H9 (cell line): ENCODE data around the gene SERPINH1. TPM values are rescaled to one million over a fixed set of nuclear protein-coding genes. Genes with fewer than 3 reads are reported as not detected.

Experiments
- DNase-seq: peaks from one replicate; pipeline ENCODE4 v3.0.0-alpha.2; 2017
- H2AFZ ChIP-seq: one replicate; pipeline ENCODE4 v1.6.1; 2013; ENCODE audit warnings: mild to moderate bottlenecking, low read length, control low read depth, moderate library complexity
- H2AK5ac ChIP-seq: 2 replicates; pipeline ENCODE4 v1.6.1; 2013; ENCODE audit warnings: low read length, control low read depth, mixed read lengths; ENCODE audit not compliant: insufficient read length
- H2BK120ac ChIP-seq: one replicate; pipeline ENCODE4 v1.6.1; 2013; ENCODE audit warnings: low read depth, mild to moderate bottlenecking, low read length, control low read depth, inconsistent platforms; ENCODE audit not compliant: poor library complexity, severe bottlenecking
- H2BK12ac ChIP-seq: 2 replicates; pipeline ENCODE4 v1.6.1; 2013; ENCODE audit warnings: low read length, control low read depth, mixed read lengths, low read depth; ENCODE audit not compliant: insufficient read length
- H2BK15ac ChIP-seq: 2 replicates; pipeline ENCODE4 v1.6.1; 2013; ENCODE audit warnings: low read depth, low read length, control low read depth
- H2BK20ac ChIP-seq: one replicate; pipeline ENCODE4 v1.6.1; 2013; ENCODE audit warnings: low read depth, mild to moderate bottlenecking, low read length, control low read depth, inconsistent platforms; ENCODE audit not compliant: poor library complexity, severe bottlenecking
- H2BK5ac ChIP-seq: 2 replicates; pipeline ENCODE4 v1.6.1; 2013; ENCODE audit warnings: low read length, control low read depth, mixed read lengths; ENCODE audit not compliant: insufficient read length
- H3K14ac ChIP-seq: 2 replicates; pipeline ENCODE4 v1.6.1; 2013; ENCODE audit warnings: low read length, control low read depth; ENCODE audit not compliant: insufficient read depth
- H3K18ac ChIP-seq: 2 replicates; pipeline ENCODE4 v1.6.1; 2013; ENCODE audit warnings: low read depth, mild to moderate bottlenecking, mixed read lengths, low read length, control low read depth; ENCODE audit not compliant: insufficient read length
- H3K23ac ChIP-seq: 2 replicates; pipeline ENCODE4 v1.6.1; 2013; ENCODE audit warnings: low read length, control low read depth, mixed read lengths, low read depth; ENCODE audit not compliant: insufficient read length
- H3K23me2 ChIP-seq: 2 replicates; pipeline ENCODE4 v1.6.1; 2013; ENCODE audit warnings: low read depth, mild to moderate bottlenecking, mixed read lengths, low read length, control low read depth; ENCODE audit not compliant: insufficient read length, poor library complexity, severe bottlenecking
- H3K27ac ChIP-seq: 2 replicates; pipeline ENCODE4 v1.5.1; 2013; ENCODE audit warnings: low read length, control low read depth, mixed read lengths, low read depth; ENCODE audit not compliant: insufficient read length
- H3K27me3 ChIP-seq: 2 replicates; pipeline ENCODE4 v1.6.1; 2013; ENCODE audit warnings: low read length, control low read depth, inconsistent platforms; ENCODE audit not compliant: insufficient read depth
- H3K4ac ChIP-seq: 2 replicates; pipeline ENCODE4 v1.6.1; 2013; ENCODE audit warnings: low read depth, mild to moderate bottlenecking, control low read depth, inconsistent platforms, low read length, moderate library complexity
- H3K4me1 ChIP-seq: 2 replicates; pipeline ENCODE4 v1.6.1; 2013; ENCODE audit warnings: low read length, control low read depth, inconsistent platforms; ENCODE audit not compliant: insufficient read depth
- H3K4me2 ChIP-seq: 2 replicates; pipeline ENCODE4 v1.6.1; 2013; ENCODE audit warnings: low read length, control low read depth, mixed read lengths; ENCODE audit not compliant: insufficient read length, insufficient read depth
- H3K56ac ChIP-seq: 2 replicates; pipeline ENCODE4 v1.6.1; 2013; ENCODE audit warnings: low read depth, mild to moderate bottlenecking, mixed read lengths, low read length, control low read depth; ENCODE audit not compliant: insufficient read length
- H3K79me1 ChIP-seq: 2 replicates; pipeline ENCODE4 v1.6.1; 2013; ENCODE audit warnings: low read depth, mild to moderate bottlenecking, moderate library complexity, low read length, control low read depth, inconsistent platforms; ENCODE audit not compliant: insufficient read depth, poor library complexity, severe bottlenecking
- H3K79me2 ChIP-seq: 2 replicates; pipeline ENCODE4 v1.6.1; 2013; ENCODE audit warnings: low read length, control low read depth, inconsistent platforms; ENCODE audit not compliant: insufficient read depth
- H3K9ac ChIP-seq: 2 replicates; pipeline ENCODE4 v1.6.1; 2013; ENCODE audit warnings: low read length, control low read depth, mixed read lengths; ENCODE audit not compliant: insufficient read length; ENCODE audit errors: extremely low read depth
- H3K9me3 ChIP-seq: one replicate; pipeline ENCODE4 v1.6.1; 2013; ENCODE audit warnings: low read depth, low read length, inconsistent platforms; ENCODE audit not compliant: control insufficient read depth
- H3T11ph ChIP-seq: one replicate; pipeline ENCODE4 v1.6.1; 2013; ENCODE audit warnings: mild to moderate bottlenecking, low read length, control low read depth, inconsistent platforms
- H4K20me1 ChIP-seq: one replicate; pipeline ENCODE4 v1.6.1; 2013; ENCODE audit not compliant: control insufficient read depth, insufficient read length, insufficient read depth
- H4K5ac ChIP-seq: 2 replicates; pipeline ENCODE4 v1.6.1; 2013; ENCODE audit warnings: low read depth, mild to moderate bottlenecking, mixed read lengths, low read length, control low read depth; ENCODE audit not compliant: insufficient read length
- H4K8ac ChIP-seq: replicated peaks from 2 replicates; pipeline ENCODE4 v1.6.1; 2013; ENCODE audit warnings: low read length, control low read depth, mixed read lengths, low read depth; ENCODE audit not compliant: insufficient read length
- H4K91ac ChIP-seq: 2 replicates; pipeline ENCODE4 v1.6.1; 2013; ENCODE audit warnings: low read depth, mild to moderate bottlenecking, moderate library complexity, mixed read lengths, low read length, control low read depth; ENCODE audit not compliant: insufficient read length
- H3K27ac Mint-ChIP-seq, 3 experiments: 2 replicates in 2 of 3; 3 replicates in 1 of 3; pipeline ENCODE4 v1.8.0; 2020 to 2021; ENCODE audit warnings: mixed read lengths in 3 of 3, mild to moderate bottlenecking in 1 of 3, moderate library complexity in 1 of 3
- H3K27me3 Mint-ChIP-seq: 2 replicates; pipeline ENCODE4 v1.8.0; 2021; ENCODE audit warnings: low read depth, mild to moderate bottlenecking, moderate library complexity, mixed read lengths
- H3K36me3 Mint-ChIP-seq, 3 experiments: 2 replicates in 2 of 3; 3 replicates in 1 of 3; pipeline ENCODE4 v1.8.0; 2020 to 2021; ENCODE audit warnings: low read depth in 3 of 3, mixed read lengths in 3 of 3; ENCODE audit not compliant: insufficient read depth in 1 of 3
- H3K4me1 Mint-ChIP-seq, 2 experiments: 2 replicates each; pipeline ENCODE4 v1.8.0; 2020; ENCODE audit warnings: mixed read lengths in 2 of 2
- H3K4me3 Mint-ChIP-seq, 2 experiments: 2 replicates in 1 of 2; 3 replicates in 1 of 2; pipeline ENCODE4 v1.8.0; 2020 to 2021; ENCODE audit warnings: mild to moderate bottlenecking in 2 of 2, mixed read lengths in 2 of 2, moderate library complexity in 1 of 2
- H3K9me3 Mint-ChIP-seq, 2 experiments: 2 replicates in 1 of 2; 3 replicates in 1 of 2; pipeline ENCODE4 v1.8.0; 2020; ENCODE audit warnings: mild to moderate bottlenecking in 2 of 2, mixed read lengths in 2 of 2, moderate library complexity in 1 of 2
- WGBS: extraction: QIAGEN DNeasy Blood & Tissue Kit; methylation state at CpG from one replicate; pipeline ENCODE4 v1.1.7; 2013; ENCODE audit warnings: missing lambda C conversion rate, low lambda C conversion rate, mixed read lengths; ENCODE audit not compliant: insufficient read length; ENCODE audit errors: extremely low coverage; 5-methylcytosine and 5-hydroxymethylcytosine counted together
- total RNA-seq: library from RNA; stranded (reverse); gene quantifications from 2 replicates; pipeline ENCODE4 v1.2.1, GENCODE V29; 2021
- TF ChIP-seq, protein P1 (sequence below): fragments of 200-600 bp; sonication (generic); conservative IDR thresholded peaks from 3 replicates; pipeline ENCODE4 v1.8.0; 2021; ENCODE audit warnings: antibody characterized with exemption, mild to moderate bottlenecking

The SERPINH1 gene
- total RNA-seq, 1 experiment from 2014 or later: 253 TPM

DNA sequence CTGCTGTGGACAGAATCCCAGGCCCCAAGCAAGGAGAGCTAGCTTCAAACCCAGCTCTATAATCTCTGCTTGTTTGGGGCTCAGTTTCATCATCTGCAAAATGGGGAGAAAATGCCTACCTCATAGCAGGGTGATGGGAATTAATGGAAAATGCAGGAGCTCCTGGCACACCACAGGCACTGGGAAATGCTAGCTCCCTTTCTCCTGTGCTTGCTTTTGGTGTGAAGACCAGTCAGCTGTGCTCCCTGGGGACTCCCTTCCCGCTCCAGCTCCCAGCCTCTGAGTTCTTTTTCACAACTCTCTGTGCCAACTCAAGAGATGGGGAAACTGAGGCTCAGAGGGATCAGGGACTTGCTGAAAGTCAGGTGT, 8.2 kb upstream of the SERPINH1 start:
- no peaks in the 10 kb centered on the region for H4K20me1 ChIP-seq
- no peak overlapping the region for H2AK5ac ChIP-seq
- no peak overlapping the region for H4K91ac ChIP-seq
- Mint-ChIP-seq H3K9me3 (peaks cover 0 to 3% of the 10 kb centered on the region in 2 experiments; a peak in 2 of 5 replicates), H3K4me3 (no peak overlapping the region), H3K27ac (peak overlapping the region; percentile 93 to 97 (median 94); a peak in 5 of 7 replicates), H3K36me3 (peaks cover 0 to 4% (median 0%) of the 10 kb centered on the region in 3 experiments; a peak in 1 of 7 replicates), H3K27me3 (peaks cover 5% of the 10 kb centered on the region), H3K4me1 (peaks cover 14 to 44% of the 10 kb centered on the region in 2 experiments)
- TF ChIP-seq, protein P1, sequence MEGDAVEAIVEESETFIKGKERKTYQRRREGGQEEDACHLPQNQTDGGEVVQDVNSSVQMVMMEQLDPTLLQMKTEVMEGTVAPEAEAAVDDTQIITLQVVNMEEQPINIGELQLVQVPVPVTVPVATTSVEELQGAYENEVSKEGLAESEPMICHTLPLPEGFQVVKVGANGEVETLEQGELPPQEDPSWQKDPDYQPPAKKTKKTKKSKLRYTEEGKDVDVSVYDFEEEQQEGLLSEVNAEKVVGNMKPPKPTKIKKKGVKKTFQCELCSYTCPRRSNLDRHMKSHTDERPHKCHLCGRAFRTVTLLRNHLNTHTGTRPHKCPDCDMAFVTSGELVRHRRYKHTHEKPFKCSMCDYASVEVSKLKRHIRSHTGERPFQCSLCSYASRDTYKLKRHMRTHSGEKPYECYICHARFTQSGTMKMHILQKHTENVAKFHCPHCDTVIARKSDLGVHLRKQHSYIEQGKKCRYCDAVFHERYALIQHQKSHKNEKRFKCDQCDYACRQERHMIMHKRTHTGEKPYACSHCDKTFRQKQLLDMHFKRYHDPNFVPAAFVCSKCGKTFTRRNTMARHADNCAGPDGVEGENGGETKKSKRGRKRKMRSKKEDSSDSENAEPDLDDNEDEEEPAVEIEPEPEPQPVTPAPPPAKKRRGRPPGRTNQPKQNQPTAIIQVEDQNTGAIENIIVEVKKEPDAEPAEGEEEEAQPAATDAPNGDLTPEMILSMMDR: no peak
- no peak overlapping the region for H2BK5ac ChIP-seq
- no peaks in the 10 kb centered on the region for H3K23me2 ChIP-seq
- H3K79me1 ChIP-seq: no peaks in the 10 kb centered on the region
- H3K4me1 ChIP-seq: no peaks in the 10 kb centered on the region; the same call in 1 of the 2 replicates
- H3K27ac ChIP-seq: no peak overlapping the region
- no peaks in the 10 kb centered on the region for H3K79me2 ChIP-seq
- H4K5ac ChIP-seq: no peak overlapping the region
- no peak overlapping the region for H3K4me2 ChIP-seq
- H3K4ac ChIP-seq: no peak overlapping the region; the same call in 1 of the 2 replicates
- H3T11ph ChIP-seq: no peak overlapping the region
- H3K56ac ChIP-seq: no peak overlapping the region
- no peak overlapping the region for H2BK20ac ChIP-seq
- no peak for DNase-seq
- no peak overlapping the region for H3K23ac ChIP-seq
- H2AFZ ChIP-seq: no peak overlapping the region
- no peaks in the 10 kb centered on the region for H3K9me3 ChIP-seq
- no peak overlapping the region for H2BK12ac ChIP-seq
- no peak overlapping the region for H2BK15ac ChIP-seq
- H3K27me3 ChIP-seq: no peaks in the 10 kb centered on the region
- H2BK120ac ChIP-seq: no peak overlapping the region
- H3K9ac ChIP-seq: no peak overlapping the region
- peak overlapping the region; percentile 27 for H3K18ac ChIP-seq
- H4K8ac ChIP-seq: no peak overlapping the region
- no CpG with 5 or more reads among the region's 1 CpG for WGBS
- H3K14ac ChIP-seq: no peak overlapping the region
